GM12878 (cell line): ENCODE data around the gene OR51E2. TPM values are rescaled to one million over a fixed set of nuclear protein-coding genes. Genes with fewer than 3 reads are reported as not detected.

ENCODE experiments used
- ATAC-seq: fragments of 200-7000 bp; cut with Tn5 transposase; 3 replicates; pipeline ENCODE4 v1.9.1; 2020; ENCODE audit warnings: mild to moderate bottlenecking, moderate library complexity
- BruUV-seq: library from RNA; stranded (reverse); fragments of 400-500 nt; replicated peaks from 2 replicates; lab custom pipeline; 2021; lab: Mats Ljungman, UMichigan
- CTCF ChIA-PET: fragments of 300-600 bp; sonication (Branson Sonifier 250); formaldehyde crosslinking; extraction: SDS; loops from one replicate; lab custom pipeline; 2021; ENCODE audit warnings: inconsistent platforms; lab: Yijun Ruan, JAX
- POLR2A ChIA-PET: fragments of 350-600 bp; formaldehyde crosslinking; extraction: SDS; loops from one replicate; lab custom pipeline; 2021; ENCODE audit warnings: inconsistent platforms; lab: Charles Lee
- RAD21 ChIA-PET: fragments of 300-600 bp; sonication (Branson Sonifier 250); formaldehyde crosslinking; loops from one replicate; lab custom pipeline; 2023; ENCODE audit warnings: antibody characterized with exemption; ENCODE audit not compliant: unreplicated experiment; lab: Charles Lee
- SMC1A ChIA-PET: fragments of 300-600 bp; sonication (Branson Sonifier 250); formaldehyde crosslinking; loops from one replicate; lab custom pipeline; 2023; ENCODE audit not compliant: unreplicated experiment, uncharacterized antibody; lab: Charles Lee
- DNase-seq: peaks from one replicate; pipeline ENCODE4 v3.0.0-alpha.2; 2011; ENCODE audit warnings: low read depth, low spot score
- FAIRE-seq: peaks from 3 replicates; lab custom pipeline; 2011; peaks lifted over from hg19 to GRCh38; lab: Jason Lieb, UNC
- H2AFZ ChIP-seq: 2 replicates; pipeline ENCODE4 v1.6.0; 2011; ENCODE audit warnings: low read depth, low read length, control low read depth; ENCODE audit not compliant: control insufficient read depth
- H3K27ac ChIP-seq: 2 replicates; pipeline ENCODE4 v1.5.1; 2011; ENCODE audit warnings: control low read depth; ENCODE audit not compliant: control insufficient read depth, insufficient read depth
- H3K27me3 ChIP-seq, 2 experiments: replicated peaks in 1 of 2; 2 replicates each; pipeline versions ENCODE4 v1.6.0 to v1.6.1; 2011; ENCODE audit warnings: low read length in 1 of 2; ENCODE audit not compliant: control insufficient read depth in 2 of 2, insufficient read depth in 2 of 2
- H3K36me3 ChIP-seq, 2 experiments: 2 replicates each; pipeline ENCODE4 v1.5.1; 2011; ENCODE audit warnings: low read length in 1 of 2; ENCODE audit not compliant: control insufficient read depth in 2 of 2, insufficient read depth in 2 of 2
- H3K4me1 ChIP-seq: 2 replicates; pipeline ENCODE4 v1.6.1; 2011; ENCODE audit warnings: mild to moderate bottlenecking, low read length, moderate library complexity, mixed read lengths; ENCODE audit not compliant: control insufficient read depth, insufficient read depth
- H3K4me2 ChIP-seq: 2 replicates; pipeline ENCODE4 v1.6.0; 2011; ENCODE audit warnings: control low read depth; ENCODE audit not compliant: control insufficient read depth, insufficient read depth
- H3K4me3 ChIP-seq: fragments of 200-600 bp; sonication (generic); 2 replicates; pipeline ENCODE4 v1.5.1; 2016
- H3K79me2 ChIP-seq: 2 replicates; pipeline ENCODE4 v1.6.0; 2011; ENCODE audit warnings: low read length; ENCODE audit not compliant: control insufficient read depth, insufficient read depth
- H3K9ac ChIP-seq: 2 replicates; pipeline ENCODE4 v1.8.0; 2011; ENCODE audit warnings: low read length, control low read depth, mixed read lengths; ENCODE audit not compliant: control insufficient read depth, insufficient read depth
- H3K9me3 ChIP-seq: replicated peaks from 3 replicates; pipeline ENCODE4 v1.5.1; 2011; ENCODE audit warnings: mild to moderate bottlenecking, low read length; ENCODE audit not compliant: control insufficient read depth, insufficient read depth
- H4K20me1 ChIP-seq: 2 replicates; pipeline ENCODE4 v1.6.0; 2011; ENCODE audit not compliant: control insufficient read depth, insufficient read depth
- ATF7 ChIP-seq: fragments of 450-650 bp; IDR thresholded peaks from 2 replicates; pipeline ENCODE4 v1.6.1; 2016; ENCODE audit warnings: low read depth, mild to moderate bottlenecking
- DPF2 ChIP-seq: fragments of 450-650 bp; IDR thresholded peaks from 2 replicates; pipeline ENCODE4 v1.6.1; 2017; ENCODE audit warnings: mild to moderate bottlenecking
- HDAC6 ChIP-seq: fragments of 200-600 bp; sonication (generic); IDR thresholded peaks from one replicate; pipeline ENCODE4 v1.8.0; 2017; ENCODE audit warnings: antibody characterized with exemption; ENCODE audit not compliant: unreplicated experiment
- IKZF1 ChIP-seq: fragments of 450-650 bp; conservative IDR thresholded peaks from 2 replicates; pipeline ENCODE4 v1.6.1; 2017; ENCODE audit warnings: antibody characterized with exemption, mild to moderate bottlenecking
- IRF5 ChIP-seq: fragments of 450-650 bp; IDR thresholded peaks from 2 replicates; pipeline ENCODE4 v1.6.1; 2017; ENCODE audit warnings: borderline replicate concordance
- RAD51 ChIP-seq: fragments of 450-650 bp; IDR thresholded peaks from 2 replicates; pipeline ENCODE4 v1.6.1; 2016; ENCODE audit warnings: moderate library complexity, mild to moderate bottlenecking, inconsistent platforms
- RBBP5 ChIP-seq: fragments of 200-600 bp; sonication (generic); conservative IDR thresholded peaks from 2 replicates; pipeline ENCODE4 v1.6.1; 2016
- USF1 ChIP-seq: IDR thresholded peaks from 2 replicates; pipeline ENCODE4 v1.6.1; 2011; ENCODE audit warnings: borderline replicate concordance, low read depth, mild to moderate bottlenecking, moderate library complexity, mixed read lengths, low read length; ENCODE audit not compliant: insufficient read depth; ENCODE audit errors: extremely low read length
- ZBTB11 ChIP-seq: fragments of 450-650 bp; formaldehyde crosslinking; IDR thresholded peaks from 2 replicates; pipeline ENCODE4 v1.5.0; 2022; ENCODE audit warnings: mild to moderate bottlenecking, missing genetic modification characterization
- ZBTB33 ChIP-seq: fragments of 450-650 bp; IDR thresholded peaks from 2 replicates; pipeline ENCODE4 v1.6.1; 2017; ENCODE audit warnings: mild to moderate bottlenecking
- ZBTB40 ChIP-seq: fragments of 450-650 bp; IDR thresholded peaks from 2 replicates; pipeline ENCODE4 v1.6.1; 2016; ENCODE audit warnings: mild to moderate bottlenecking, moderate library complexity, borderline replicate concordance
- ZNF384 ChIP-seq: IDR thresholded peaks from 2 replicates; pipeline ENCODE4 v1.6.1; 2012; ENCODE audit warnings: low read depth, mild to moderate bottlenecking, low read length, improper control_type of control experiment, borderline replicate concordance
- WGBS: methylation state at CpG from one replicate; pipeline ENCODE4 v1.1.6; 2016; ENCODE audit warnings: low lambda C conversion rate; ENCODE audit not compliant: insufficient replicate concordance, insufficient coverage; ENCODE audit errors: missing lambda C conversion rate; 5-methylcytosine and 5-hydroxymethylcytosine counted together
- in situ Hi-C: fragments of 300-500 bp; cut with MboI; formaldehyde crosslinking; loops from 9 replicates; pipeline ENCODE4 v1.14.3; 2018; ENCODE audit warnings: mixed read lengths
- intact Hi-C: fragments of 100-400 bp; cut with micrococcal nuclease; formaldehyde crosslinking; loops from one replicate; pipeline ENCODE4 v1.14.2; 2022; ENCODE audit not compliant: unreplicated experiment
- polyA plus RNA-seq, 11 experiments: library from polyadenylated mRNA; depleted of rRNA in 4 of 11; unstranded in 6 of 11; stranded (reverse) in 5 of 11; fragments of >200 nt; fragmentation: Nextera tagmentation in 4 of 11; fragmentation: Illumina TruSeq in 1 of 11; extraction: Ambion mirVana in 4 of 11; extraction: Trizol in 1 of 11; gene quantifications; 1 replicate in 1 of 11; 2 replicates in 10 of 11; pipeline versions ENCODE4 v1.2.1 to v1.2.3, GENCODE V29; 2011 to 2016; ENCODE audit warnings: inconsistent platforms in 2 of 11, missing spikeins in 2 of 11, low read depth in 1 of 11
- total RNA-seq, 4 experiments: library from RNA; depleted of rRNA in 3 of 4; stranded (reverse); fragments of >200 nt in 3 of 4; fragmentation: Illumina TruSeq in 1 of 4; extraction: Trizol in 1 of 4; gene quantifications; 2 replicates each; pipeline versions ENCODE4 v1.2.1 to v1.2.3, GENCODE V29; 2013 to 2021

Gene OR51E2
- total and polyA plus RNA-seq, 10 of the 15 experiments (the other 5 are each of a cell fraction or from before 2014, with no cell fraction given): not detected

GRCh38 chr11:4684631-4685285, 12.9 kb downstream of the OR51E2 start:
- Histone ChIP-seq H3K4me3 (no peak overlapping the region), H3K9me3 (no peaks in the 10 kb centered on the region), H3K79me2 (no peaks in the 10 kb centered on the region), H2AFZ (no peak overlapping the region), H3K9ac (no peak overlapping the region), H3K27ac (no peak overlapping the region), H3K27me3 (no peaks in the 10 kb centered on the region), H3K4me2 (no peak overlapping the region), H4K20me1 (no peaks in the 10 kb centered on the region), H3K36me3 (no peaks in the 10 kb centered on the region; a peak in 1 of 4 replicates), H3K4me1 (no peaks in the 10 kb centered on the region)
- POLR2A ChIA-PET: no interaction called here
- WGBS: 23% methylated on average over 3 of the region's 3 CpGs
- BruUV-seq: no TSS peak
- in situ Hi-C loops: no loop called here
- DNase-seq (no peak), FAIRE-seq (no peak), ATAC-seq (no peak)
- RAD21 ChIA-PET: no interaction called here
- CTCF ChIA-PET: no interaction called here
- SMC1A ChIA-PET: no interaction called here
- intact Hi-C loops: no loop called here
- TF ChIP-seq IRF5 (no peak), USF1 (no peak), HDAC6 (no peak), RBBP5 (no peak), DPF2 (no peak), ZBTB33 (no peak), ZBTB11 (CRISPR knock-in tag) (no peak), ZNF384 (no peak), IKZF1 (no peak), RAD51 (no peak), ZBTB40 (no peak), ATF7 (no peak)
